ENCODE results near the gene SYNE2.
A peak's percentile ranks its signal among the peaks of the same experiment; 100 is the strongest.
"Not testable (repeated sequence)": the region's sequence is repeated elsewhere in the genome, so short reads cannot be mapped to it uniquely, and the experiment has no call there.

Gene SYNE2

GRCh38 chr14:63852817-63853731 lies at the start of gene SYNE2:
TSS of gene SYNE2 (plus strand) at chr14:63853004. CDS start at chr14:63909149, 56,145 bp downstream.
- DNase-seq = peak; percentile 61

- not testable (repeated sequence) for DNase-seq
Measured at GRCh38 chr14:63803221-63803791, 49.5 kb upstream of the SYNE2 start.

GRCh38 chr14:63806064-63806463 lies 46.7 kb upstream of the SYNE2 start:
- not testable (repeated sequence) for DNase-seq

- DNase-seq = not testable (repeated sequence)
Measured at GRCh38 chr14:63811692-63812091, 41.1 kb upstream of the SYNE2 start.

- no peak for DNase-seq
Measured at GRCh38 chr14:63833728-63834127, 19.1 kb upstream of the SYNE2 start.

GRCh38 chr14:63840981-63841380 lies 11.8 kb upstream of the SYNE2 start:
- no peak for DNase-seq

GRCh38 chr14:63843796-63844195 lies 9.0 kb upstream of the SYNE2 start:
- no peak for DNase-seq

GRCh38 chr14:63848890-63849289 lies 3.9 kb upstream of the SYNE2 start:
- peak; percentile 6 for DNase-seq

- DNase-seq = no peak
Measured at GRCh38 chr14:63852271-63852816, 460 bp upstream of the SYNE2 start.

- peak; percentile 44 for DNase-seq
Measured at GRCh38 chr14:63853831-63854293, 1.1 kb downstream of the SYNE2 start.

- no peak for DNase-seq
Measured at GRCh38 chr14:63854330-63854729, 1.5 kb downstream of the SYNE2 start.

- DNase-seq = no peak
Measured at GRCh38 chr14:63855281-63855680, 2.5 kb downstream of the SYNE2 start.

GRCh38 chr14:63857466-63858030 lies 4.7 kb downstream of the SYNE2 start:
- DNase-seq = peak; percentile 22

- no peak for DNase-seq
Measured at GRCh38 chr14:63860146-63860545, 7.3 kb downstream of the SYNE2 start.

- DNase-seq = no peak
Measured at GRCh38 chr14:63862163-63862562, 9.4 kb downstream of the SYNE2 start.

GRCh38 chr14:63863004-63863403 lies 10.2 kb downstream of the SYNE2 start:
- no peak for DNase-seq

- DNase-seq = not testable (repeated sequence)
Measured at GRCh38 chr14:63864775-63865174, 12.0 kb downstream of the SYNE2 start.

GRCh38 chr14:63867933-63868921 lies 15.4 kb downstream of the SYNE2 start:
- DNase-seq = no peak

- not testable (repeated sequence) for DNase-seq
Measured at GRCh38 chr14:63869940-63870752, 17.3 kb downstream of the SYNE2 start.

- DNase-seq = not testable (repeated sequence)
Measured at GRCh38 chr14:63870753-63871037, 17.9 kb downstream of the SYNE2 start.

- DNase-seq = no peak
Measured at GRCh38 chr14:63874223-63874622, 21.4 kb downstream of the SYNE2 start.
